AG04450 (cell line): ENCODE measurements around the gene CUL9. TPM values are rescaled to one million over a fixed set of nuclear protein-coding genes. Genes with fewer than 3 reads are reported as not detected.
A peak's percentile ranks its signal among the peaks of the same experiment; 100 is the strongest.

Source experiments
- CTCF ChIA-PET: fragments of 300-600, 350-600 bp; formaldehyde crosslinking; extraction: SDS; loops from one replicate; lab custom pipeline; 2022; ENCODE audit warnings: antibody characterized with exemption, inconsistent platforms; lab: Charles Lee
- POLR2A ChIA-PET: fragments of 350-600 bp; formaldehyde crosslinking; extraction: SDS; loops from one replicate; lab custom pipeline; 2021; ENCODE audit warnings: antibody characterized with exemption, inconsistent platforms; lab: Yijun Ruan, JAX
- DNase-seq: peaks from one replicate; pipeline ENCODE4 v3.0.0-alpha.2; 2011; ENCODE audit warnings: low read depth, low spot score
- H3K27ac ChIP-seq: one replicate; pipeline ENCODE4 v1.5.1; 2012; ENCODE audit warnings: low read depth, low read length, control low read depth
- H3K27me3 ChIP-seq: one replicate; pipeline ENCODE4 v1.6.0; 2012; ENCODE audit warnings: low read length; ENCODE audit not compliant: control insufficient read depth, insufficient read depth
- H3K4me3 ChIP-seq: 2 replicates; pipeline ENCODE4 v1.5.1; 2011; ENCODE audit warnings: mild to moderate bottlenecking, low read depth, low read length, control low read depth
- H3K9me3 ChIP-seq: 2 replicates; pipeline ENCODE4 v1.5.1; 2012; ENCODE audit warnings: low read length; ENCODE audit not compliant: control insufficient read depth, insufficient read depth
- polyA plus RNA-seq: library from polyadenylated mRNA; depleted of rRNA; stranded (reverse); fragments of >200 nt; gene quantifications from 2 replicates; pipeline ENCODE4 v1.2.3, GENCODE V29; 2011
- TF ChIP-seq, protein P1 (sequence below): IDR thresholded peaks from 2 replicates; pipeline ENCODE4 v1.5.1; 2011; ENCODE audit warnings: low read depth, low read length, control low read depth, inconsistent platforms

The CUL9 gene
- polyA plus RNA-seq, 1 experiment = 11.8 TPM

DNA sequence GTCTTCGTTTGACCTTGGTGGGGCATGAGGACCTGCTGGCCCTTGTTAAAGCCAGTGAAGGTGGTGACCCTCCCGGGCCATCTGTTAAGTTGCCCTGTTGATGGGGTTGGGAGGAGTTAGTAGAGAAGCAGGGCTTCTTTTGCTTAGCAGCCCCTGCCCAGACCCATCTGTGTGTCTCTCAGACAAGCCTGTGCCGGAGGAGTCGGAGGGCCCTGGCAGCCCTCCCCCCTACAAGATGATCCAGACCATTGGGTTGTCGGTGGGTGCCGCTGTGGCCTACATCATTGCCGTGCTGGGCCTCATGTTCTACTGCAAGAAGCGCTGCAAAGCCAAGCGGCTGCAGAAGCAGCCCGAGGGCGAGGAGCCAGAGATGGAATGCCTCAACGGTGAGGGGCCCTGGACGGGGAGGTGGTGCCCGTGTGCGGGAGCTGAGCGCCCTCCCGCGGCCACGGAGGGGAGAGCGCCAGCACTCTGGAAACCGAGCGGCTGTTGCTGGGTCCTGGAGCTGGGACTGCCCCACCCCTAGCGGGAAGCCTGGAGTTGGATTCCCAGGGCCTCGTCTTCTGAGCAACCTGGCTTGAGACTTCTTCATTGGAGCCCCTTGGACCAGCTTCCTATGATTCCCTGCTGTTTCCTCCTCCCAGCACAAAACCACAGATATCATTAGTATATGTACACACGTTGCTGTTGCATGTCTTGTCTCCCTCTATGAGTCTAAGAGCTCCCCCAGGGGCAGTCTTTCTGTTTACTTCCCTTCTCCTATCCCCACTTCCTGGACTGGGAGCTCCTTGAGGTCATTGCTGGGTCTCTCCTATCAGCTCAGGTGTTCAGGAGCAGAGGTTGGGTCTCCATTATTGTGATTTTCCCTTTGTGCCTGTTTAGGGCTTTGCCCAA is 38.5 kb upstream of the CUL9 start:
- ChIA-PET CTCF (interaction anchor here (0.5 to 2.5 kb wide), 36 partner anchors 8 to 242 kb away, joined by 3 to 45 read pairs (median 5); partner anchors contain the start of genes CUL7, DNPH1, KLC4 and KLHDC3), POLR2A (interaction anchor here (0.5 to 2.0 kb wide), 12 partner anchors 23 to 214 kb away, joined by 3 to 10 read pairs (median 4); partner anchors contain the start of genes CNPY3, CUL7, DNPH1 and KLC4)
- Histone ChIP-seq H3K9me3 (no peaks in the 10 kb centered on the region), H3K27me3 (no peaks in the 10 kb centered on the region), H3K4me3 (no peak overlapping the region), H3K27ac (peak overlapping the region; percentile 31)
- peak; percentile 86 for DNase-seq
- TF ChIP-seq, protein P1, sequence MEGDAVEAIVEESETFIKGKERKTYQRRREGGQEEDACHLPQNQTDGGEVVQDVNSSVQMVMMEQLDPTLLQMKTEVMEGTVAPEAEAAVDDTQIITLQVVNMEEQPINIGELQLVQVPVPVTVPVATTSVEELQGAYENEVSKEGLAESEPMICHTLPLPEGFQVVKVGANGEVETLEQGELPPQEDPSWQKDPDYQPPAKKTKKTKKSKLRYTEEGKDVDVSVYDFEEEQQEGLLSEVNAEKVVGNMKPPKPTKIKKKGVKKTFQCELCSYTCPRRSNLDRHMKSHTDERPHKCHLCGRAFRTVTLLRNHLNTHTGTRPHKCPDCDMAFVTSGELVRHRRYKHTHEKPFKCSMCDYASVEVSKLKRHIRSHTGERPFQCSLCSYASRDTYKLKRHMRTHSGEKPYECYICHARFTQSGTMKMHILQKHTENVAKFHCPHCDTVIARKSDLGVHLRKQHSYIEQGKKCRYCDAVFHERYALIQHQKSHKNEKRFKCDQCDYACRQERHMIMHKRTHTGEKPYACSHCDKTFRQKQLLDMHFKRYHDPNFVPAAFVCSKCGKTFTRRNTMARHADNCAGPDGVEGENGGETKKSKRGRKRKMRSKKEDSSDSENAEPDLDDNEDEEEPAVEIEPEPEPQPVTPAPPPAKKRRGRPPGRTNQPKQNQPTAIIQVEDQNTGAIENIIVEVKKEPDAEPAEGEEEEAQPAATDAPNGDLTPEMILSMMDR = peak; percentile 95

DNA sequence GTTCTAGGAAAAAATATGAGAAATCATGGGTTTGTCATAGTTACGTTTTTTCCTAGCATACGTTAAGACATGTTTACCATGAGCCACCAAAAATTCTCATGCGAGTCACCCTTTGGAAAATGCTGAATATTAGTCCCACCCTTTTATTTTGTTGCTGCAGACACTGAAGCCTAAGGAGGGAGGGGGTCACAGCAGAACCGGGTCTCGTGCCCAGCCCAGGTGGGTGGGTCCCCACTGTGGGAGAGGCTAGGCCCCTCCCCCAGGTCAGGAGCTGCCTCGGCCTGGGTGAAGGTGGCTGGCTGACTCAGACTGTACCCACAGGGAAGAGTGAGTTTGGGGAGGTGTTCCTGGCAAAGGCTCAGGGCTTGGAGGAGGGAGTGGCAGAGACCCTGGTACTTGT is 37.1 kb upstream of the CUL9 start:
- CTCF ChIA-PET = interaction anchor here (0.6 to 1.7 kb wide), 3 partner anchors 48 to 91 kb away, joined by 6 to 10 read pairs (median 7); partner anchors contain the start of gene CUL7
- no peak overlapping the region for H3K4me3 ChIP-seq

GRCh38 chr6:43146261-43146660 is 35.7 kb upstream of the CUL9 start:
- POLR2A ChIA-PET = no interaction called here
- TF ChIP-seq, protein P1 = no peak
- H3K4me3 ChIP-seq = no peak overlapping the region

More for the DNA sequence above, 37.1 kb upstream of the CUL9 start:
- Histone ChIP-seq H3K27ac (no peak overlapping the region), H3K27me3 (no peaks in the 10 kb centered on the region), H3K9me3 (no peaks in the 10 kb centered on the region)
- POLR2A ChIA-PET = no interaction called here
- TF ChIP-seq, protein P1 = no peak
- DNase-seq = no peak

DNA sequence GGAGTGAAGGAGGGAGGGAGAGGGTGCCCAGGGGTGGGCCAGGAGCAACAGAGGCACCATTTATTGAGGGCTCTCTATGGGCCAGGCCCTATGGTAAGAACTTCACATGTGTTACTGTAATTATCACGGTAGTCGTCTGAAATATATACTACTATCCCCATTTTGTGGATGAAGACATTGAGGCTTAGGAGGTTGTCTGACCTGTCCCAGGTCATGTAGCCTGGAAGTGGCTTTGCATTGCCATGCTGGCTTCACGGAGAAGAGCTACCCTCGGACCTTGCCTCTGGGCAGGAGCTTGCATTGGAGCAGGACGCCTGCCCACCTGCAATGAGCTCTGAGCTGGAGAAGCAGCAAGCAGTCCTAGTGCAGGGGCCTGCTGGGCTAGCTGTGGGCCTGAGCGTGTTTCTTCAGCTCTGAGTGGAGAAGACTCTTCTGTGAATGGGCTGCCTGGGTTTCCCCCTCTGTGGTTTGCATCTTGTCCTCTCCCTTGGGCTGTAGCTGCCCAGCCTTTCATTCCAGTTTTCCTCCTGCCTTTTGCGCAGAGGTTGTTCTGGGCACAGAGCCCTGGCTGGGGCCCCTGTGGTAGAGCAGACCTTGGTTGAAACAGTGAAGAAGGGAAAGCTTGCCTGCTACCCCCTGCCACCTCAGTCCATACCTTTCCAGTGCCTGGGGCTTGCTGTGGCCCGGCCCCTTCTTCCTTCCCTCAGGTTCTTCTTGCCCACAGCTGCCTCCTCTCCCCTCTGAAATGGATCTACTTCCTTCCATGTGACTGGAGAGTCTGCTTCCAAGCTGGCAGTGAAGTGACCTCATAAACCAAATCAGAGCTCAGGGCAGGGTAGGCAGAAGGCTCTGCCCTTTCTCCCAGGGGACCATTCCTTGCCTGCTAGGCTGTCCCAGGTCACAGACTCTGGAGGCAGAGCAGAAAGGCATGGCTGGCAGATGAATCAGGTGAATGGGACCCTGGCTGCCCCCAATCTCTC is 35.0 kb upstream of the CUL9 start:
- H3K27me3 ChIP-seq = no peaks in the 10 kb centered on the region
- DNase-seq = no peak
- no peak overlapping the region for H3K4me3 ChIP-seq
- H3K9me3 ChIP-seq = no peaks in the 10 kb centered on the region
- TF ChIP-seq, protein P1 = no peak
- ChIA-PET POLR2A (no interaction called here), CTCF (interaction anchor here (0.9 kb wide), 1 partner anchor 175 kb away, joined by 3 read pairs; no protein-coding TSS in a partner anchor)
- H3K27ac ChIP-seq = no peak overlapping the region

More at GRCh38 chr6:43146261-43146660, 35.7 kb upstream of the CUL9 start:
- no peak for DNase-seq
- Histone ChIP-seq H3K9me3 (no peaks in the 10 kb centered on the region), H3K27me3 (no peaks in the 10 kb centered on the region), H3K27ac (no peak overlapping the region)
- CTCF ChIA-PET = no interaction called here
